ENCODE results near the gene FAHD2A.
"Not testable (repeated sequence)": the region's sequence is repeated elsewhere in the genome, so short reads cannot be mapped to it uniquely, and the experiment has no call there.

FAHD2A gene

DNA sequence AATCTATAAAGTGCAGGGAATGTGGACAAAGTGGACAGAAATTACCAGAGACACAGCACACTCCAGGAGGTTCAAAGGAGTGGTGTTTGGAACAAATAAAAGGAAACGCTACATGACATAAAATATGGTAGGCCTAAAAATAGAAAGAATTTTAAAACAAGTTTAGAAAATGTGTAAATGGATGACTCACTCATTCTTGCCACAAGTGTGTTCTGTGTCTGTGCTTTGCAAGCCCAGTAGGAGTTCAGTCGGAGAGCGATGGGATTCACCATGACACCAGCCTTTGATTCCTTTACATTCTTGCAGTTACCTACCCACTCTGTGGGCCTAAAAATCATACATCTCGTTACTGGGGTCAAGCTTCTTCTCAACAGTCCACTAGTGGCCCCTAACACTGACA lies 30.9 kb downstream of the FAHD2A start:
- CTCF ChIA-PET; POLR2A ChIA-PET; DNase-seq (ENCODE audit: extremely low spot score): not testable (repeated sequence)

- POLR2A ChIA-PET; DNase-seq (ENCODE audit: extremely low spot score); CTCF ChIA-PET: not testable (repeated sequence)
Observed at GRCh38 chr2:95433973-95434372, 31.5 kb downstream of the FAHD2A start.

GRCh38 chr2:95434507-95435076 lies 32.1 kb downstream of the FAHD2A start:
- POLR2A ChIA-PET; DNase-seq (ENCODE audit: extremely low spot score); CTCF ChIA-PET: not testable (repeated sequence)

- CTCF ChIA-PET; DNase-seq (ENCODE audit: extremely low spot score); POLR2A ChIA-PET: not testable (repeated sequence)
Observed at GRCh38 chr2:95435162-95435871, 32.8 kb downstream of the FAHD2A start.

DNA sequence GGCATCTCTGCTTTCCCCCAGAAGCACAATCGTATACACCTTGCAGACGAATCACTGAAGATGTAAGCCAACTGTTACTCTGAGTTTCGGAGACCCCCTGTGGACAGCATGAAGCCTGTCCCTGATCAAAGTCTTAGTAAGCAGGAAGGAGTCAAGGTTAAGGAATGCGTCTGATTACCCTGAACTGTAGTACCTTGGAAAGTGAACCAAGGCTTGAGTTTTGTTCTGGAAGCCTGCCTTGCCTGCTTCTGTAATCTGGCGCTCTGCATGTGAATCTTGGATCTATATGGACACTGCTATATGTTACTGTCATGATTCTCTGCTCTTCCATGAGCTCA lies 33.3 kb downstream of the FAHD2A start:
- CTCF ChIA-PET; DNase-seq (ENCODE audit: extremely low spot score): not testable (repeated sequence)

DNA sequence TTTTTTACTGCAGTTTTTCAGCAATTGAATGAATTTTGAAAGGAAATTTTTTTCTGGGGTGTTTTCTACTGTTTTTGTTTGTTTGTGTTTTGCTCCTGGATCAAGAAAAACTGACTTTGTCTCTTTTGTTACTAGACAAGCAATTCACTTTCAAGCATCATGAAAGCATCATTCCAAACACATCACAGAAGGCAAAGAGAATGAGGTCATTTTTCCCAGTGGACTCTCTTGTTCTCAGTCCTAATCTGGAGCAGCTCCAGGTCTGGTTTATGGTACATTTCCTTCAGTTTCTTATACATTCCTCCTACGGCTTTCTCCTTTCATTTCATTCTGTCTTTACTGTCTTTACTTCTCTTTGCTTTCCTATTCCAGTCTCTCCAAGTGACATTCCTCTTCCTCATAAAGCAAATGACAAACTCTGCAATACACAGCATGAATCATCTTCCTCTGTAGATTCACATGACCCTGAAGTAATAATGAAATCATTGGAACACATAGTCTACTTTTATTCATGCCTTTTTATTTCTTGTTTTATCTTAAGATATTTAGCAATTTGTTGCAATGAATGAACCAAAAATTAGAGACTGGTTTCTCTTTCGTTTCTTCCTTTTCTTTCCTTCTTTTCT lies 40.1 kb downstream of the FAHD2A start:
- DNase-seq (ENCODE audit: extremely low spot score); CTCF ChIA-PET; POLR2A ChIA-PET: not testable (repeated sequence)

More for the DNA sequence above, 33.3 kb downstream of the FAHD2A start:
- POLR2A ChIA-PET: not testable (repeated sequence)

- CTCF ChIA-PET; POLR2A ChIA-PET; DNase-seq (ENCODE audit: extremely low spot score): not testable (repeated sequence)
Observed at GRCh38 chr2:95445317-95445716, 42.8 kb downstream of the FAHD2A start.

DNA sequence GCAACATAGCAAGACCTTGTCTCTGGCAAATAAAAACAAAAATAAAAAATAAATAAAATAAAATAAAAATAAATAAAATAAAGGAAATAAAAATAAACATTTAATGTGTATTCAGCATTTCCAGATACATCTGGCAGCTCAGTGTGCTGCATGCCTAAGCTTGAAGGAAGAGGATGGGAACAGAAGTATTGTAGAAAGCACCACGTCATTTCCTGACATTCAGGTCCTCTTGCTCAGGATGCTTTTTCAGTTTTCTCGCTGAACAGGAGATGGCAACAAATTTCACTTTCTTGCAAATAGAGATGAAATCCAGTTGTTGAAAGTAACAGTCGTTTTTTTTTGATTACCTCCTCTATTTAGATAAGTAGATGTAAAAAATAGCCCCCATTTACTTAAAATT lies 60.8 kb downstream of the FAHD2A start:
- DNase-seq (ENCODE audit: extremely low spot score); POLR2A ChIA-PET; CTCF ChIA-PET: not testable (repeated sequence)

Data from GM10248 (cell line).